HG03175 (cell line): ENCODE measurements around the gene FTH1.
"Not testable (repeated sequence)": the region's sequence is repeated elsewhere in the genome, so short reads cannot be mapped to it uniquely, and the experiment has no call there.

ENCODE experiments used
- ATAC-seq: cut with Tn5 transposase; IDR thresholded peaks from one replicate; pipeline ENCODE4 v1.9.1; 2021; ENCODE audit warnings: mild to moderate bottlenecking, moderate library complexity; ENCODE audit not compliant: unreplicated experiment

FTH1 gene

DNA sequence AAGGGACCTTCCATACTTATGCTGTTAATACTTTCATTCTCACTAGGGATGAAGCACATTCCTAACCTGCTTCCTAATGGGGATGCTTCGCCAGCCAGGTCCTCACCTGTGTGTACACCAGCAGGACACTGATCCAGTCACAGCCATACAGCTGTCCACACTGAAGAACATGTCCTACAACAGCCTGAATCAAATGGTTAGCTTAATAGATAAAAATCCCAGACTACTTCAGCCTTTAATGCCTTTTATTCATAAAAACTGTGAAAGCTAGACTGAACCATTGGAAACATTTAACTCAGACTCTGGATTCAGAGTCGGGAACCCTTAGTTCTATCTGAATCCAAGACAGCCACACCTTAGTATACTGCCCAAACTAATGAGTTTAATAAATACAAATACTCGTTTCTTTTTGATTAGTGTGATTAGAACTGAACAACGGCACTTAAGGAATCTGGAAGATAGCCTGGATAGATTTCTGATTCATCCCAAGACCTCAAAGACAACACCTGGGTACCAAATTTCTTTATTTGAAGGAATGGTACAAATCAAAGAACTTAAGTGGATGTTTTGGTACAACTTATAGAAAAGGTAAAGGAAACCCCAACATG, 3.3 kb downstream of the FTH1 start:
- no peak for ATAC-seq

DNA sequence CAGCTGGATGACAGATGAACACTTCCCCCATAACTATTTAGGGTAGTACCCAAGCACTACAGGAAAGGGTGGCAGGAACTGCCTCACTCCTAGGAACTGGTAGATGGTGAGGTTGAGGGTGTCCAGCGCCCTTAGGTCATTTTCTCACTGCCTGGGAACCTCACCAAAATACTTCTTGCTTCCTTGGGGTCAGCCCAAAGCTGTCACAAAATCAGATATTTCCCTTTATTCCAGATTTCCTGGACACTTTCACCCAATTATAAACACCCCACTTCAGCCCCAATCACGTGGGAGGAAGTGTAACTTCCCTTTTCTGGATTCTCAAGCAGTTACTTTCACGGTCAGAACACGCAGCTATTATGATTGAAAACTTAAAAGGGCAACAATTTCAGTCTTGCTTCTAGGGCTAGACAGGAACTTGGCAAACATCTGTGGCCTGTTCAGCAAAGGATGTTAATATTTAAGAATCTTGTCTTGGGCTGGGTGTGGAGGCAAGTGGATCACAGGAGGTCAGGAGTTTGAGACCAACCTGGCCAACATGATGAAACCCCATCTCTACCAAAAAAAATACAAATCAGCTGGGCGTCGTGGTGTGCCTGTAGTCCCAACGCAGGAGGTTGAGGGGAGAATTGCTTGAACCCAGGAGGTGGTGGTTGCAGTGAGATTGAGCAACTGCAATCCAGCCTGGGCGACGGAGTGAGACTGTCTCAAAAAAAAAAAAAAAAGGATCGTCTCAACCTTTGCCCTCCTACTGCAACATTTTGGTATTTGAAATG, 4.0 kb downstream of the FTH1 start:
- no peak for ATAC-seq

DNA sequence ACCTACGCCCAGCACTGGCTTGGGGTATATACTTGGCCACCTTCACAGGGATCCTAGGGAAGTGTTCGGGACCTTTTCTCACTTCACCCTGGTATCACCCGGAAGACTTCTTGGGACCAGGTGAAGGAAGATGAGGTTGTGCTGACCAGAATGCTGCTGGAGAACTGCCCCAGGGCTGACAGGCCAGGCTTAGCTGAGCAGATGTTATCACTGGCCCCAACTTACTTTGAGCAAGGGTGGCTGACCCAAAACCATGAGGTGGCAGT, 4.5 kb downstream of the FTH1 start:
- ATAC-seq: no peak

DNA sequence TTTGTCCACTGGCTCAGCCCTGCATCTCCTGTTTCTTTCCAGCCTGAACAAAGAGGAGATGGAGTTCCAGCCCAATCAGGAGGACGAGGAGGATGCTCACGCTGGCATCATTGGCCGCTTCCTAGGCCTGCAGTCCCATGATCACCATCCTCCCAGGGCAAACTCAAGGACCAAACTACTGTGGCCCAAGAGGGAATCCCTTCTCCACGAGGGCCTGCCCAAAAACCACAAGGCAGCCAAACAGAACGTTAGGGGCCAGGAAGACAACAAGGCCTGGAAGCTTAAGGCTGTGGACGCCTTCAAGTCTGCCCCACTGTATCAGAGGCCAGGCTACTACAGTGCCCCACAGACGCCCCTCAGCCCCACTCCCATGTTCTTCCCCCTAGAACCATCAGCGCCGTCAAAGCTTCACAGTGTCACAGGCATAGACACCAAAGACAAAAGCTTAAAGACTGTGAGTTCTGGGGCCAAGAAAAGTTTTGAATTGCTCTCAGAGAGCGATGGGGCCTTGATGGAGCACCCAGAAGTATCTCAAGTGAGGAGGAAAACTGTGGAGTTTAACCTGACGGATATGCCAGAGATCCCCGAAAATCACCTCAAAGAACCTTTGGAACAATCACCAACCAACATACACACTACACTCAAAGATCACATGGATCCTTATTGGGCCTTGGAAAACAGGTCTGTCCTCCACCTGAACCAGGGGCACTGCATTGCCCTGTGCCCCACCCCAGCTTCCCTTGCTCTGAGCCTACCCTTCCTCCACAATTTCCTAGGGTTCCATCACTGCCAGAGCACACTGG, 5.0 kb downstream of the FTH1 start:
- ATAC-seq: no peak

DNA sequence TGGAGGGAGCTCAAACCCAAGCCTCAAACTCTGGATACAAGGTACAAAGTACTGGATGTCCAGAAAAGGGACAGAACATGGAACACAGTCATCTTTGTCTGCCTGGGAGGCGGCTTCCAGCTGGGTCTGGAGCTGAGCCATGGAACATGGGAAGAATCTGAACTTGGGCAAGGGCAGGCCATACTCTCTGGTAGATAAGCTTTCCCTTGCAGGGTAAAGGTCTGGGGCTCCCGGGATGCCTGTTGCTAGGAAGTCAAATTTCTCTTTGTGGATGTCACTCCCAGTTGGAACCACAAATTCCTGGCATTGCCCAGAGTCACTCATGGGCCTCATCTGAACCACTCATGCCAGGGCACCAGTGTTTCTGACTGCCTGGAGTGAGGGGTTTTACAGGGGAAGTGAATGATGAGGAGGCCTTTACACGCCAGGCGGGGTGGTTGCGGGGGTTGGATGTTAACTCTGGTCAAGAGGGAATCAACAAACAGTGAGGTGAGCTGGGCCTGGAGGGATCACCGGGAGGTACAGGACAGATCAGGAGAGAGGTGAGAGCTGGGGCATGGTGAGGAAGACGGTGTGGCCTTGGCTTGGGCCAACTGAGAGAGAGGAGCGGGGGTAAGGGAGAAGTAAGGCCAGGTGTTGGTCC, 5.7 kb downstream of the FTH1 start:
- no peak for ATAC-seq

DNA sequence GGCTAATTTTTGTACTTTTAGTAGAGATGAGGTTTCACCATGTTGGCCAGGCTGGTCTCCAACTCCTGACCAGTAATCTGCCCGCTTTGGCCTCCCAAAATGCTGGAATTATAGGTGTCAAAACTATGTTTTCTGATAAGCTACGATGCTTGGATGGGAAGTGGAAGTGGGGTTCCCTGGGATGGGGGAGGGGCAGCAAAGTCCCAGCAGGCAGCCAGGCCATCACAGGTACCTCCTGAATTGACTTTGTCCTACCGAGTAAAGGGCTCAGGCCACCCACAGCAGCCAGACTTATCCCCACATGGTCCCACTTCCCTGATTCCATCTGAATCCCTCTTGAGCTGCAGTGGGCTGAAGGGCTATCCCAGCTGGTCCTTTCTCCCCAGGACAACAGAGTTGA, 6.9 kb downstream of the FTH1 start:
- ATAC-seq: no peak

DNA sequence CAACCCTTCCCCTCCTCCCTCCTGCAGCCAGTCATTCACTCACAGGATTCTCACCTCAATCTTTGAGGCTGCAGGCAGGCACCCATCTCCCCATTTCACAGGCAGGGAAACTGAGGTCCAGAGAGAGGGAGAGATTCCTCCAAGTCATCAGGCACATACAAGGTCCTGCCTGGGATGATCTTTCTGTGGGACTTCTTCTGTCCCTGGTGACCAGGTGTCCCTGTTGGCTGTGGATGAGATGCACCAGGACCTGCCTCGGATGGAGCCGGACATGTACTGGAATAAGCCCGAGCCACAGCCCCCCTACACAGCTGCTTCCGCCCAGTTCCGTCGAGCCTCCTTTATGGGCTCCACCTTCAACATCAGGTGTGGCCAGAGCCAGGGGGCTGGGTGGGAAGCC, 7.8 kb downstream of the FTH1 start:
- ATAC-seq: no peak

DNA sequence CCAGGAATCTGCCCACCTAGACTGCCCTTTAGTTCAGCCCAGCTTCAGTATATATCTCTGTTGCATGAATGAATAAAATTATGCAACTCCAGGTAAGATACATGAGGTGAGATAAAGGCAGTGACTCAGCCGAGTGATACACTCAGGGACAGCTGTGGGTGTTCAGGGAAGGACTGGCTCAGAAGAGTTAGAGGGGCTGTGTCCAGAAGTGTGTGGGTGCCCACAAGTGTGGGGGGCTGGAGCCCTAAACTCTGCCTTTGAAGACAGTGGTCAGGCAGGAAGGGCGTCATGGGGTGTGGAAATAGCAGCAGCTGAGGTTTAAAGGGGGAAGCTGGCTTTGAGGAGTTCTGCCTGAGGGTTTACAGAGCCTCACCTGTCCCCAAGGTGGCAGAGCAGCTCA, 8.3 kb downstream of the FTH1 start:
- no peak for ATAC-seq

DNA sequence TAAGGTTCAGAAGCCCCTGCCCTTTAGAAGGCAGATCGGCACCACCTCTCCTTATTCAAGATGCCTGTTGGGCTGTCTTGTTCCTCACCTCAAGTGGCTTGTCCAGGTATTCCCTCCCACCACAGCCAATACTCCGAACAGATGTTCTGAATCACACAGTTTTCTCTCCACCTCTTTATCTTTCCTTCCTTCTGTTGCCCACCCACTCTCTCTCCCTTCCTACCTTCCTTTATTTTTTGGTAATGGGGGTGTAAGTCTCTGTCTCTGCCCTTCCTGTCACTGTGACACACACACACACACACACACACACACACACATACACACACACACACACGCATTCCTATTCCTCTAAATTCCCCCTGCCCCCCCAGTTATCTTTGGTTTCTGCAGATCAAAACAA, 8.8 kb downstream of the FTH1 start:
- no peak for ATAC-seq

DNA sequence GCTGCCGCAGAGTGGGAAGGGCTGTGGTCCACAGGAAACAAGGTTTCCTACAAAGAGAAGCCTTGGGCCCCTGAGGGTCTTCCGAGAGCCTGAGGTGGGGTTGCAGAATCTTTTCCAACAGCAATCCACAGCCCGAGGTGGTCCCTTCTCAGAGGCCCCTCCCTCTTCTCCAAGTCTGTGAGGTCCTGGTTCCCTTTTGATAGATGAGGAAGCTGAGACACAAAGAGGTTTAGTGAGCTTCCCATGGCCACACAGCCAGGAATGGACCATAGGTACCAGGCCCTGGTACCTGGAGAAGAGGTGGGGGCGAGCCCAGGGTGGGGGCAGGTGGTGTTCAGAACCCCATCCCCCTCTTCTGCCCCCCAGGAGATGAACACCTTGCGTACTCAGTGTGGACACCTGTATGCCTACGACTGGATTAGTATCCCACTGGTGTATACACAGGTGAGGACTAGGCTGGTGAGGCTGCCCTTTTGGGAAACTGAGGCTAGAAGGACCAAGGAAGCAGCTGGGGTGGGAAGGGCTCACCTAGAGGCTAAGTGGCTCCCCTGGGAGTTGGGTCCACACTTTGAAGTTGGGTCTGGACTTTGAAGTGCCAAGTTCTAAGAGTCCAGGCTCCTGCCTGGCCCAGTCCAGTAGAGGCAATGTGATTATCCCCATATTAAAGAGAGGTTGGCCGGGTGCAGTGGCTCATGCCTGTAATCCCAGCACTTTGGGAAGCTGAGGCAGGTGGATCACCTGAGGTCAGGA, 10.2 kb downstream of the FTH1 start:
- no peak for ATAC-seq

DNA sequence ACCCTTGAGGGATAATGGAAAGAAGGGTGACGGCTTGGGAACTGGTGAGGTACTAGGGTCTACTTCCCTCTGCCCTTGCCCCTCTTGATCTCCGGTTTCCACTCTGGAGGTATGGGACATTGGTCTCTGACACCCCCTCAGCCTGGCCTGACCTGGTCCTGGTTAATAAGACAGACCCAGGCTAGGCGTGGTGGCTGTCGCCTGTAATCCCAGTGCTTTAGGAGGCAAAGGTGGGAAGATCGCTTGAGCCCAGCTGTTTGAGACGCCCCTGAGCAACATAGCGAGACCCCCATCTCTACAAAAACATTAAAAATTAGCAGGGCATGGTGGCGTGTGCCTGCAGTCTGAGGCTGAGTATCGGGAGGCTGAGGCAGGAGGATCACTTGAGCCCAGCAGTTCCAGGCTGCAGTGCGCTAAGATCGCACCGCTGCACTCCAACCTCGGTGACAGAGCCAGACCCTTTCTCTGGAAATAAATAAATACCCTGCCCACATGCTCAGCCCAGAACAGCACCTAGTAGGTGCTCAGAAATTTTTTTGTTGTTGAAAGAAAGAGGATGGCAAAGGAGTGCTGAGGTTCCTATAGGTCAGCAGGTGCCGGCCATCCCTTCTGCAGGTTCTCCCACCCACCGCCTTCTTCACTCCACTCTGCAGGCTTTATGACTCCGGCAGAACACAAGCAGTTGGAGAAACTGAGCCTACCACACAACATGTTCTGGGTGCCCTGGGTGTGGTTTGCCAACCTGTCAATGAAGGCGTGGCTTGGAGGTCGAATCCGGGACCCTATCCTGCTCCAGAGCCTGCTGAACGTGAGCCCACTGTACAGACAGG, 11.0 kb downstream of the FTH1 start:
- no peak for ATAC-seq

DNA sequence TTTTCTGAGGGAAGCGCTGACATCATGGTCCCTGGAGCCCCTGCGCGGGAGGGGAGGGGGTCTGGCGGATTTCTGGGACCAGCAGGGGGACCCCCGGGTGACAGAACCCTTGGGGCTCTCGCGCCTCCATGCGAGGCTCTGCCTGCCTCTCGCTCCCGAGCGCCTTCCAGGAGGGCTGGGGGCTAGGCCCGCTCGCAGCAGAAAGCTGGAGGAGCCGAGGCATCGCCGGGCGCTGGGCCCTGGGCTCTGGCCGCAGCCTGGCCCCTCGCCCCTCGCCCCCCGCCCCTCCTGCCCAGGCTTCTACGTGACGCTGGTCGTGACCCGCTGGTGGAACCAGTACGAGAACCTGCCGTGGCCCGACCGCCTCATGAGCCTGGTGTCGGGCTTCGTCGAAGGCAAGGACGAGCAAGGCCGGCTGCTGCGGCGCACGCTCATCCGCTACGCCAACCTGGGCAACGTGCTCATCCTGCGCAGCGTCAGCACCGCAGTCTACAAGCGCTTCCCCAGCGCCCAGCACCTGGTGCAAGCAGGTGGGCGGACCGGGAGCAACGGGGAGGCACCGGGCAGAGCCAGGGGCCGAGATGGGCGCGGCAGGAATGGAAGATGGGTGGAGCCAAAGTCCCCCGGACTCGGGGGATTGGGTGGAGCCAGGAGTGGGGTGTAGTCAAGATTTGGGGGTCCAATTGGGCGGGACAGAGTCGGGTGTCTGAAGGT, 11.9 kb downstream of the FTH1 start:
- ATAC-seq: no peak

DNA sequence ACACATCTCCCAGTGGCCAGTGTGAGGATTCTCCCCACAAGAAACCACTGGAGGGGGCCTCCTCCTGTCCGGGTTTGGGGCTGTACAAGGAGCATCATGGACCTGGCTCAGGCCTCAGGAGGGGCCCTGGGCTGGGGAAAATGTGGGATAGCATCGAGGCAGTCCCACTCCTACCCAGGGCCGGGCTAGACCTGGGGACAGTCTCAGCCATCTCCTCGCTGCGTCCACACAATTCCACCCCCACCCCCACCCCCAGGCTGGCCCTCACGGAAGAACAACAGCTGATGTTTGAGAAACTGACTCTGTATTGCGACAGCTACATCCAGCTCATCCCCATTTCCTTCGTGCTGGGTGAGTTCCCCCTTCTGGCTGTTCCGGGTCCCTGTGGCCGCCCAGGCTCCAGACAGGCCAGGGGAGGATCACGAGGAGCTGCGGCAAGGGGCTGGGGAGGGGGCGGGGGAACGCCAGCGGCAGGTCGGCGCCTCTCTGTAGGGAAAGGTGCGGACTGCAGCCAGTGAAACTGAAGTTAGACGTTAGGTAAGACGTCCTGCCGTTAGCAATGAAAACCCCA, 12.5 kb downstream of the FTH1 start:
- ATAC-seq: no peak

DNA sequence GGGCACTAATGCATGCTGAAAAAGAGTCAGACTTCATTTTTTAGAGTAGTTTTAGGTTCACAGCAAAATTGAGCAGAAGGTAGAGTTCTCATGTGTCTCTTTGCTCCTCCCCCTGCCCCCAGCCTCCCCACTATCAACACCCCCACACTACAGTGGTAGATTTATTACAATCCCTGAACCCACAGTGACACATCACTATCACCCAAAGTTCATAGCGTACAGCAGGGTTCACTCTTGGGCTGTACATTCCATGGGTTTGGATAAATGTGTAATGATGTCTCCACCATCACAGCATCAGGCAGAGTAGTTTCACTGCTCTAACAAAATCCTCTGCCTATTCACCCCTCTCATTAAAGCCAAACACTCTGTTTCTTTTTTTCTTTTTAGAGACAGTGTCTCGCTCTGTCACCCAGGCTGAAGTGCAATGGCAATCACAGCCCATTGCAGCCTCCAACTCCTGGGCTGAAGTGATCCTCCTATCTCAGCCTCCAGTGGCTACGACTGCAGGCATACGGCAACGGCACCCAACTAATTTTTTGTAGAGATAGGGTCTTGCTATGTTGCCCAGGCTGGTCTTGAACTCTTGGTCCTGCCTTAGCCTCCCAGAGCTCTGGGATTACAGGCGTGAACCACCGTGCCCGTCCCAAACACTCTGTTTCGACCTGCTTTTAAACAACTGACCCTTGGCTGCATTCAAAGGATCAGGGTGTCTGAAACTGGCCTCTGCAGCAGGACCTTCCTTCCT, 13.2 kb downstream of the FTH1 start:
- no peak for ATAC-seq

DNA sequence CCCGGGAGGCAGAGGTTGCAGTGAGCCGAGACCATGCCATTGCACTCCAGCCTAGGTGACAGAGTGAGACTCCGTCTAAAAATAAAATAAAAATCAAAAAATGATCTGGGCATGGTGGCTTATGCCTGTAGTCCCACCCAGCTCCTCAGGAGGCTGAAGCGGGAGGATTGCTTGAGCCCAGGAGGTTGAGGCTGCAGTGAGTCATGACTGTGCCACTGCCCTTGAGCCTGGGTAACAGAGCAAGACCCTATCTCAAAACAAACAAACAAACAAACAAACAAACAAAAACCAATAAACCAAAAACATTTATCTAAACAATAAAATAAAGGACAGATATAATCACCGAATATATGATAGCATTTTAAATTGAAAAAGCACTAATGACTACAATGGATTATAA, 13.8 kb downstream of the FTH1 start:
- ATAC-seq: not testable (repeated sequence)

DNA sequence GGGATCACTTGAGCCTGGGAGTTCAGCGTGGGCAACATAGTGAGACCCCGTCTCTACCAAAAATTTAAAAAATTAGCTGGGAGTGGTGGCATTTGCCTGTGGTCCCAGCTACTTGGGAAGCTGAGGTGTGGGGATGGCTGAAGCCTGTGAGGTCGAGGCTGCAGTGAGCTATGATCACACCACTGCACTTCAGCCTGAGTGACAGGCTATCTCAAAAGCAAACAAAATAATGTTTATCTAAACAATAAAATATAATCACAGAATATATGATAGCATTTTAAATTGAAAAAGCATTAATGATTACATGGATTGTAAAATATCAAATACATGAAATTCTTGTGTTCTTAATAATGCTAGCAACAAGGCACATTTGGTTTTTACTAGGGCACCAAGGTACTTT, 14.6 kb downstream of the FTH1 start:
- ATAC-seq: no peak

DNA sequence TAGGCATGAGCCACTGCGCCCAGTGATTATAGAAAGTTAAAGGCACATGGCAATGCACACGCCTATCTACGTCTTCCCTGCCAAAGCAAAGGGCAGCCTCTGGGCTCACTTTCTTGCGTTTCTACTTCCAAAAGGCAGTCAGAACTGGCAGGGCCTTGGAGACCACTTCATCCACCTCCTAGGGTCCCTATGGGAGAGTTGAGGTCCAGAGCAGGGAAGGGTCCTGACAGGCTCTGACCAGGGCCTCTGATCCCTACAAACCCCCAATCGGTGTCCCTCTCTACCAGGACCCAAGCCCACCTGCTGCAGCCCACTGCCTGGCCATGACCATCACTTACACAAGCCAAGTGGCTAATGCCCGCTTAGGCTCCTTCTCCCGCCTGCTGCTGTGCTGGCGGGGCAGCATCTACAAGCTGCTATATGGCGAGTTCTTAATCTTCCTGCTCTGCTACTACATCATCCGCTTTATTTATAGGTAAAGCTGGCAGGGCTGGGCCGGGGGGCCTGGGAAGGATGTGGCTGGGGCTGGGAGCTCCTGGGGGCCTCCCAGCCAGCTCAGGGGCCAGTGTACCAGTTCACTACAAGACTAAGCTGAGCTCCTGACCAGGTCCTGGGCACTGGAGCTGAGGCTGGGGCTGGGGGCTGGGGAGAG, 15.8 kb downstream of the FTH1 start:
- ATAC-seq: no peak

DNA sequence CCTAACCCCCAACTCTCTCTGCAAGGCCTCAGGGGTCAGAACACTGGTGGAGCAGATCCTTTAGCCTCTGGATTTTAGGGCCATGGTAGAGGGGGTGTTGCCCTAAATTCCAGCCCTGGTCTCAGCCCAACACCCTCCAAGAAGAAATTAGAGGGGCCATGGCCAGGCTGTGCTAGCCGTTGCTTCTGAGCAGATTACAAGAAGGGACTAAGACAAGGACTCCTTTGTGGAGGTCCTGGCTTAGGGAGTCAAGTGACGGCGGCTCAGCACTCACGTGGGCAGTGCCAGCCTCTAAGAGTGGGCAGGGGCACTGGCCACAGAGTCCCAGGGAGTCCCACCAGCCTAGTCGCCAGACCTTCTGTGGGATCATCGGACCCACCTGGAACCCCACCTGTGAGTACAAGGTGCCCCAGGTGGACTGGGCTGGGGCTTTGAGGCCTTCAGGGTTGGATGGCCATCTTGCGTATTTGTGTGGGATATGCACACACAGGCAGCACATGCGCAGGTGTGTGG, 17.3 kb downstream of the FTH1 start, which contains the start of gene BEST1:
Gene BEST1 (plus strand): TSS at position 317 of the 513 bp plus-strand sequence. CDS start 1,456 bp downstream, outside the sequence.
- ATAC-seq: no peak
